ENCODE measurements around the gene TAMALIN.

Gene TAMALIN

DNA sequence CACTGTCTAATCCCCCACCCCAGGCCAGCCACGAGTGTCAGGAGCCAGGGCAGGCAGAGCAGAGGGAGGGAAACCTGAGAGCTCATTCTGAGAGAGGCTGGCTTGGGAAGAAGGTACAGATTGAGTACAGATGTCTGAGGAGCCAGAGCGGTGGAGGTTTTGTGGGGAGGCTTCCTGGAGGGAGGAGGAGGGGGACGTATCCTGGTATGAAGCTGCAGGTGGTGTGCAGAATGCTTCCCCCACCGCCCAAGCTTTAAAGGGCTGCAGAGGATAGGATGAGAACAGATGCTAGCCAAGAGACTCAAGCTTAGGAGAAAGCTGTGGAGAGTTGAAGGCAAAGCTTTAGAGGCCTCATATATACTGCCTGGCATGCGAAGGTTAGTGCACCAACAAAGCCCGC is 3.2 kb upstream of the TAMALIN start:
- TF ChIP-seq ZNF274 (IDR thresholded peaks at IDR 0.05; ENCODE audit: low read depth, low read length), result no peak
- H3K4me3 ChIP-seq (ENCODE audit: low read length), result no peak overlapping the region

DNA sequence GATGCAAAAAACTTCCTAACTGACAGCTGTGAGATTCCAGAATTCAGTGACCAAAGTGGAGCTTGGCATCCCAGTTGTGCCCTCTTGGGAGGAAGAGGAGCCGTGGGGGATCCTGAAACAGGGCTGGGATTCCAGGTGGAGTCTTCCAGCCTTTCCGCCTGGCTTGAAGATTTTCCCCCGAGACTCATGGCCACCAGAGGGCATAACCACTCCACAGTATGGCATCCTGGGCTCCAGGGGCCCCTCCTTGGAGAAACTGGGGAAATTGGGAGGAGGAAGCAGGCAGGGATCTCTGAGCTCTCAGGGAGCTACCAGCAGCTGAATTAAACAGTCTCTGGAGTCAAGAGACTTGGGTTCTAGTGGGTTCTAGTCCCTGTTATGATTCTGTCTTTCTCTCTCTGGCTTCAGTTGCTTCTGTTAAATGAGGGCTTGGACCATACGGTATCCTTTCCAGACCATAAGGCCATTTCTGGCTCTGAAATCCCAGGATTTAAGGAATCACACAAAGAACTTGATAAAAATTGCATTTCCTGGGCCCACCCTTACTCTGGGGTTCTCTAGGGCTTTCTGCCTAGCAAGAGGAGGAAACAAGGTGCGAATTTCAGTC is 2.6 kb upstream of the TAMALIN start:
- no peak for TF ChIP-seq ZNF274 (IDR thresholded peaks at IDR 0.05; ENCODE audit: low read depth, low read length)
- no peak overlapping the region for H3K4me3 ChIP-seq (ENCODE audit: low read length)

DNA sequence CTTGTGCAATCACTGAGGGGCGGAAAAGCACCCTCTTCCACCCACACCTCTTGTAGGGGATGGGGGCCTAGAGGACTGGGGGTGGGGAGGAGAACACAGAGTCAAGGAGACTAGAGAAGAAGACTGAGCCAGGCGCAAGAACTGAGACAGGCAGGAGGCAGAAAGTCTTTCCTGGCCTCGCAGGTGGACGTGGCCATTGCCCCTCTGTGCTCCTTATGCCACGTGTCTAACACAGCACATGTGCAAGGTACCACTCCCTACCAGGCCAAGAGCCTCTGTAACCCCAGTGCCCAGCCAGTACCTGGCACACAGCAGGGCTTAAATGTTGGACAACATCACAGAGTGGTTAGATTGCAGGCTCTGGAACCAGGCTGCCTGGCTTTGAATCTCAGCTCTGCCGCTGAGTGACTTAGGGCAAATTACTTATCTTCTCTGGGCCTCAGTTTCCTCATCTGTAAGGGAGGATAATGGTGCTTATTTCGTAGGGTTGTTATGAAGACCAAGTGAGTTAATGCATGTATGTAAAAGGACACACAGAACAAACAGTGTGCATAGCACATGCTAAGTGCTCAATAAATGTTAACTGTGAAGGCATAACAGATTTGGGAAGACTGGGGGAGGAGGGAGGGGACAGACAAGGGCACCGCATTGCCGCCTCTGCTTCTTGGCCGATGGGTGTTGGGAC is 1.4 kb upstream of the TAMALIN start:
- no peak overlapping the region for H3K4me3 ChIP-seq (ENCODE audit: low read length)

DNA sequence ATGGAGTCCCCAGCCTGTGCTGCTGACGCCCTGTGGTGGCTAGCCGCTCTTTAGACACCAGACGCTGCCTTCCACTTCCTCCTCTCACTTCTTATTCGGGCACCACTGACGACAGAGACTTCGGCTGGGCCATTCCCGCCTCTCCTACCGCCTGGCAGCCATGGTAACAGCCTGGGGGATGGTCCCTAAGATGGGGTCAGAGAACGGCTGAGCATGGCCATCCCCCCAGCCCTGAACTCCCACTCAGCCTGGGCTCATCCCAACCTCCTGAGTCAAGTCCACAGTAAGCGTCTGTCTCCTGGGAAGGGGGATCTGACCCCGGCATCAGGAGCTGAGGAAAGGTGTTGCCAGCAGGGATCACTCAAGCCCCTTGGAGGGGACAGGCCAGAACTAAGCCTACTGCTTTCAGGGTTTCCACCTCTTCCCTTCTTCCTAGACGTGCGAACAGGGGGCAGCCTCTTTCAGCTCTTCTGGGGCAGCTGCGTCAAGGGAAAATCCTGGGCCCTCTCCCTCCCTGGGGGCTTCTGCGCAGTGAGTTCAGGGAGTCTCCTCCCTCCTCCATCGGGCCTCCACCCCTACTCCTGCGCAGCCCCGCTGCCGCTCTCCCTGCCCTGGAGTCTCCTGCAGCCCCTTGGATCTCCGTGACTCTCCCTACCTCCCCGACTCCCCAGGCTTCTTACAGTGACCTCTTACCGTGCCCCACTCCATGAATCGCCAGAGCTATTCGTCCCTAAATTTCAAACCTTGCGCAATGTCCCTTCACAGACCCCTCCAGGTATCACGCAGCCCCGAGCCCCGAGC is 643 bp upstream of the TAMALIN start:
- H3K4me3 ChIP-seq (ENCODE audit: low read length), result no peak overlapping the region
- no peak for TF ChIP-seq ZNF274 (IDR thresholded peaks at IDR 0.05; ENCODE audit: low read depth, low read length)

More for the DNA sequence above, 1.4 kb upstream of the TAMALIN start:
- TF ChIP-seq ZNF274 (IDR thresholded peaks at IDR 0.05; ENCODE audit: low read depth, low read length), result no peak

DNA sequence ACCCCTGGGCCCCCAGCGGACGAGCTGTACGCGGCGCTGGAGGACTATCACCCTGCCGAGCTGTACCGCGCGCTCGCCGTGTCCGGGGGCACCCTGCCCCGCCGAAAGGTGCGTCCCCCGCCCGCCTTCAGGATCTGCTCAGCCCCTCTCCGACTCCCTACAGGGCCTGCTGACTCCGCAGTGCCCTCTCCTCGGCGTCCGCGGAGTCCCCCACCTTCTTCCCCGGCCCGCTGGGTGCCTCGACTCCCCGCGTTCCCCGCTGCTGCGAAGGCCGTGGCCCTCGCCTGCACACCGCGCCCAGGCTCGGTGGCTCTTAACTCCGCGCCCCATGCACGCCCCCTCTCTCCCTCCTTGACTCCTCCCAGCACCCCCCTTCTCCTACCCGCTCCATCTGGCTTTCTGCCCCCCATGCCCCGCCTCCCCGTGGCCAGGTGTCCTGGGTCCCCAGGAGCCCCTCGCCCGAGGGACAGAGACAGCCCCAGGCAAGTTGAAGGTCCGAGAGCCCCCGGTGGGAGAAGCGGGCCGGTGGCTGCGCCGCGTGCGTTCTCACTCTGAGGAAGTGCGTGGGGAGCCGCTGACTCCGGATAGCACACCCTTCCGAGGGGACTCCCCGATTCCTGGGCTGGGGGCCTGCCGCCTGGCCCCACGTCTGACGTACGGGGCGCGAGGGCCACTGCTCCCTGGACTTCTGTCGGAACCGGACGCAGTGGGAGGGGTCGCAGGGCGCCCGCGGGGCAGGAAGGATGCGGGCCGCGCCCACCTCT is 594 bp downstream of the TAMALIN start:
- H3K4me3 ChIP-seq (ENCODE audit: low read length), result peak overlapping the region; percentile 3; the same call in 1 of the 2 replicates
- no peak for TF ChIP-seq ZNF274 (IDR thresholded peaks at IDR 0.05; ENCODE audit: low read depth, low read length)

DNA sequence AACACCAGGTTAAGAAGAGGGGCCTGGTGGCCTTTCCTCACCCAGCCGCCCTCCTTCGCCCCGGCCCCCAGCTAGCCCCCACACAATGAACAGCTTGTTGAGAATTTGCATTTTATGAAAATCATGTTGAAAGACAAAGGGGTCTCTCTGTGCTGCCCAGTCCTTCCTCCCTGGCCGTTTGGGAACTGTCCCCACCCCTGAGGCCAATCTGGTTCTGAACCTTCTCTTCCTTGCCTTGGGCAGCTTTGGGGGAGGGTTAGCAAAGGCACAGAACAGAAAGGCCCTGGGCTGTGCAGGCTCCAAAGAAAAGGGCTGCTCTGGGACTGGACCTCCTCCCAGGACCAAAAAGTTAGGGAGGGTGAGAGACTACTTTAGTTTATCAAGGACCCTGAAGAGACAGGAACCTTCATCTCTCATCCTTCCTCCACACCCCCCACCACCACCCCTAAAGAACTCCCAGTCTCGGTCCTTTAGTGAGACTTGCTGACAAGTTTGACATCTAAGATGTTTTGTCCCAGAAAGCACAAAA is 1.3 kb downstream of the TAMALIN start:
- H3K4me3 ChIP-seq (ENCODE audit: low read length), result no peak overlapping the region
- no peak for TF ChIP-seq ZNF274 (IDR thresholded peaks at IDR 0.05; ENCODE audit: low read depth, low read length)

DNA sequence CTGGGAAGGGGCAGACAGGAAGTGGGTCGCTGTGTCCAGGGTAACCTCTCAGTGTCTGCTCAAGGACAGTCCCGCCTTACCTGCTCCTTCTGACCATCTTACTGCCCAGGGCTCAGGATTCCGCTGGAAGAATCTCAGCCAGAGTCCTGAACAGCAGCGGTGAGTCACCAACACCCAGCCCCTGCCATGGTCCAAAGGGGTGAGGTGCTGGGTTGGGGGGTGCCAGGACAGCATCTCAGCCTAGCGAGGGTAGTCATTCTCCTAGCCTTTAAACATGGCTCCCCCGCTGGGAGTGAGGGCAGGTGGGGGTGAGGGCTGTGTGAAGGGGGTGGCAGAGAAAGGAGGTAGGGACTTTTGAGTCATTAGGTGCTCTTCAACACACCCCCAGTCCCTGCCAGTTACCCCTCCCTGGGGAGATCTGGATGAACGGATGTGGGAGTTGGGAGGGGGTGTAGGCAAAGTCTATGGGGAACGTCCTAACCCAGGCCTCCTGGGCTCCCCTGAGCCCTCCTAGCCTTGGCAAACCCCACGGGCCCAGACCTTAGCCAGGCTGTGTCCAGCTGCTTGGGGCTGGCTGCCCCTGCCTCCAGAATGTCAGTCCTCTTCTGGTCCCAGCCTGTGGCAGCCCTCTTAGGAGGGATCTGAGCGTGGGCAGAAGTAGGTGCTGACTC is 2.5 kb downstream of the TAMALIN start:
- no peak overlapping the region for H3K4me3 ChIP-seq (ENCODE audit: low read length)
- no peak for TF ChIP-seq ZNF274 (IDR thresholded peaks at IDR 0.05; ENCODE audit: low read depth, low read length)

DNA sequence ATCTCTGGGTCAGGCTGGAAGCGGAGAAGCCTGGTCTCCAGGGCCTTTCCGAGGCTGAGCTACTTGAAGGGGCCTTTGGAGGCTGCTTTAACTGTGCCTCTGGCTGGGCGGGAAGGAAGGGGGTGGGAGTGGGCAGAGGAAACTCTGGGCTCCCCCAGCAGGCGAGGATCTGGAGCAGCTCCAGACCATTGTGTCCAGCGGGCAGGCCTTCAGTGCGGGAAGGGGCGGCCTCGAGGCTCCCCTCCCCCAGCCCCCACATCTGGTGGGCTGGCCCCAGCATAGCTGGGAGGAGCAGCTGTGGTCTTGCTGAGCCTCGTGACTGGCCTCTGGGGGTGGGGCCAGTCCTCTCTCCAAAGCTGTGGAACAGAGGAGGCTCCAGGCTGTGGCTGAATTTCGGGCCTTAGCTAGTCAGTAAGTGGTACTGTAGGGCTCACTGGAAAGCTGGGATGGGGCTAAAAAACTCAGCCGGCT is 3.4 kb downstream of the TAMALIN start:
- no peak for TF ChIP-seq ZNF274 (IDR thresholded peaks at IDR 0.05; ENCODE audit: low read depth, low read length)
- H3K4me3 ChIP-seq (ENCODE audit: low read length), result no peak overlapping the region

DNA sequence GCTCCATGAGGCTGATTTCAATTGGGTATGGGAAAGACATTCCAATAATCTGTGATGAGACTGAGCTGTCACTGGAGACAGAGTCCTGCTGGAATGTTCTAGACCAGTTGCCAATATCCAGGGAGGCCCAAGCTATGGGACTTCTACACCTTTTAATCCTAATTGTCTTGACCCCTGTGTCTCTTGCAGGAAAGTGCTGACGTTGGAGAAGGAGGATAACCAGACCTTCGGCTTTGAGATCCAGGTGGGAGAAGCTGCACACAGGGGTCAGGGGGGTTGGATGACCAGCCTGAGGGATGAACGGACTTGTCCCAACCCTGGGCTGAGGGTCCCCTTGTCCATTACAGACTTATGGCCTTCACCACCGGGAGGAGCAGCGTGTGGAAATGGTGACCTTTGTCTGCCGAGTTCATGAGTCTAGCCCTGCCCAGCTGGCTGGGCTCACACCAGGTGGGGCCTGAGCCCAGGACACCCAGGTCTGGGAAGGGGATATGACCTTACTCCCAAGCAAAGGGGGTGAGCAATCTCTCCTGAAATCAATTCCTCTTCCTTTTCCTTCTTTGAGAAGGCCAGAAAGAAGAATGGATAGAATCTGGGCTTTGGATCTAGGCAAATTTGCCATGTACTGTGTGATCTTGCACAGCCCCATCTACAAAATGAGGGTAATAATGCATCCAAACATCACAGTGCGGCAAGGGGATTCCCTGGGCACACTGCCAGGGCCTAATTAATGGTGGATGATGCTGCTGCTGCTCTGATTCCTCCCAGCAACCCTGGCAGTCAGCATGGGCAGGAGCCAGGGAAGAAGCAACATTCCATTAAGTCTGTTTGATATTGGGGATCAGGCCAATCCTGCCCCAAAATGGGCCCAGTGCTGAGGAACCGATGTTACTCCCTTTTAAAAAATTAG is 4.2 kb downstream of the TAMALIN start:
- no peak overlapping the region for H3K4me3 ChIP-seq (ENCODE audit: low read length)
- TF ChIP-seq ZNF274 (IDR thresholded peaks at IDR 0.05; ENCODE audit: low read depth, low read length), result no peak

DNA sequence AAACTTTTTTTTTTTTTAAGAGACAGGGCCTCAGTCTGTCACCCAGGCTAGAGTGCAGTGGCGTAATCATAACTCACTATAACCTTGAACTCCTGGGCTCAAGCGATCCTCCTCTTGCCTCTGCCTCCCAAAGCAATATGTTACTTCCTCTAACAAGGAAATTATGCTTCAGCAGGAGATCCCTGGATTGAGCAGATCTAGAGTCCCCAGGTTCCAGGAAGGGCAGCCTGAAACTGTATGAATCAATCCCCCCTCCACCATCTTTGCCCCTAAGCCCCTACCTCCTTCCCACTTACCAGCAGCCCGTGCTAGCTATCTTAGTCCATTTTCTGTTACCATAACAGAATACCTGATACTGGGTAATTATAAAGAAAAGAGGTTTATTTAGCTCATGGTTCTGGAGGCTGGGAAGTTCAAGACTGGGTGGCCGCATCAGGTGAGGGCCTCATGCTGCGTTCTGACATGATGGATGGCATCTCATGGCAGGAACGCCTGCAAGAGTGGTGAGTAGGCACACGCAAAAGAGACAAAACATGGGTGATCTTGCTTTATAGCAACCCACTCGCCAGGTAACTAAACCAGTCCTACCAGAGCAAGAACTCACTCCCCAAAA is 5.0 kb downstream of the TAMALIN start:
- H3K4me3 ChIP-seq (ENCODE audit: low read length), result no peak overlapping the region
- no peak for TF ChIP-seq ZNF274 (IDR thresholded peaks at IDR 0.05; ENCODE audit: low read depth, low read length)

DNA sequence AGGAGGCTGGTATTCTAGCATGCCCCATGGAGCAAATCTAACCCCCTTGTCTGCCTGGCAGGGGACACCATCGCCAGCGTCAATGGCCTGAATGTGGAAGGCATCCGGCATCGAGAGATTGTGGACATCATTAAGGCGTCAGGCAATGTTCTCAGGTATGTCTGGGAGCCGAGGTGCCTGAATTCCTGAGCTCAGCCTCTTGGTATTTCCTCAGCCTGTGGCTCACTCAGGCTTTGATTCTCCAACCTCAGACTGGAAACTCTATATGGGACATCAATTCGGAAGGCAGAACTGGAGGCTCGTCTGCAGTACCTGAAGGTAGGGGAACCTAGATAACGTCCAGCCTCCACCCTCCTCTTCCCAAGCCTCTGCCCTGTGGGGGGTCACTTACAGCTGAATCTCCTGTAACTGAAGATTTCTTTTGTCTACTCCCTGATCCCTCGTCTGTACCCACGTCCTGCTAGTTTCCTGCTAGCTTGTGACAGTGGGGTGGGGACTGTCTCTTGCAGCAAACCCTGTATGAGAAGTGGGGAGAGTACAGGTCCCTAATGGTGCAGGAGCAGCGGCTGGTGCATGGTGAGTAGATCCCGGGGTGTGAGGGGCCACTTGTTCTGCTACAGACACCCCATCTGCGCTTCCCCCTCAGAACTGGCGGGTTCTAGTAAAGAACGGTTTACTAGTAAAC is 7.0 kb downstream of the TAMALIN start:
- H3K4me3 ChIP-seq (ENCODE audit: low read length), result no peak overlapping the region

More for the DNA sequence above, 7.0 kb downstream of the TAMALIN start:
- TF ChIP-seq ZNF274 (IDR thresholded peaks at IDR 0.05; ENCODE audit: low read depth, low read length), result no peak
